Stimulated activated CD8-positive, alpha-beta memory T cell treated with anti-CD3 and anti-CD28 coated beads, Interleukin-2, amount 100 ng/mL, for 48 hours (primary cell): ENCODE data around the gene SNRPD3.
"Not testable (repeated sequence)": the region's sequence is repeated elsewhere in the genome, so short reads cannot be mapped to it uniquely, and the experiment has no call there.

Experiments used
- DNase-seq, 2 donors: peaks; one replicate each; pipeline ENCODE4 v3.0.0-alpha.2; 2020; ENCODE audit warnings: low read depth in 2 of 2

SNRPD3 gene

GRCh38 chr22:24532075-24532474, 23.7 kb upstream of the SNRPD3 start:
- DNase-seq, result no peak

GRCh38 chr22:24535348-24535747, 20.5 kb upstream of the SNRPD3 start:
- DNase-seq, result no peak

DNA sequence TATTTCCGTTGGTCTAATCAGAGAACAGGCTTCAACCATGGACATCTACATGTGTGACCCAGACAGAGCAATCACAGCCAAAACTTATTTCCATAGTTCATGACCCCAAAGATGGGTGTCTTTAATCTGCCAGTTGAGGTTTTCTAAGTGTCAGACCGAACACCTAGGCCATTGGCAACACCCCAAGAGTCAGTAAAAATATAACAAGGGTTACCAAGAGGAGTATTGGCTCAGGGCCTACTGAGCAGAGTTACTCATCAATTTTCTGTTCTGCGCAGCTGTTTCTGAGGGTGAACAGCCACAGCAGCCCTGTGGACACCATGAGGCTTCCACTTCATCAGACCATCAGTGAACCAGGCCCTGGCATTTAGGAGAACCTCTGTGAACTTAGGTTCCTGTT, 19.7 kb upstream of the SNRPD3 start:
- DNase-seq, result no peak

DNA sequence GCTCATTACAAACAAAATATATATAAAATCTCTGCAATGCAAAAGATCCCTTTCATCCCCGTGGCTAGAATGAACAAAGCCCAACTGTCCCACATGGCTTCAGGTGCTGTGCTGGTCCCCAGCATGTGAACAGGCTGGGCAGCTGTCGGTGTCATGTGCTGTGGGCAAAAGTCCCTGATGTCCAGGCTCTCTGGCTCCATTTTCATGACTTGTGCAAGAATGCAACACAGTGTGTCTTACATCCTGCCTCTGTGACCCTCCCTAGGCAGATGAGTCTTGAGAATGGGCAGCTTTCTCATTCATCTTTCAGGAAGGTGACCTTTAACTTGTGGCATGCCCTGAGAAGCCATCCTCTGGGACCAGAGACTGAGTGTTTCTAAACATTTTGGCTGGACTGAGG, 15.3 kb upstream of the SNRPD3 start:
- DNase-seq, result no peak

- no peak for DNase-seq
These were observed 13.9 kb upstream of the SNRPD3 start for GRCh38 chr22:24541681-24542515.

- DNase-seq, result no peak
These were observed 13.2 kb upstream of the SNRPD3 start for GRCh38 chr22:24542641-24543040.

GRCh38 chr22:24543185-24543601, 12.6 kb upstream of the SNRPD3 start:
- DNase-seq, result no peak

DNA sequence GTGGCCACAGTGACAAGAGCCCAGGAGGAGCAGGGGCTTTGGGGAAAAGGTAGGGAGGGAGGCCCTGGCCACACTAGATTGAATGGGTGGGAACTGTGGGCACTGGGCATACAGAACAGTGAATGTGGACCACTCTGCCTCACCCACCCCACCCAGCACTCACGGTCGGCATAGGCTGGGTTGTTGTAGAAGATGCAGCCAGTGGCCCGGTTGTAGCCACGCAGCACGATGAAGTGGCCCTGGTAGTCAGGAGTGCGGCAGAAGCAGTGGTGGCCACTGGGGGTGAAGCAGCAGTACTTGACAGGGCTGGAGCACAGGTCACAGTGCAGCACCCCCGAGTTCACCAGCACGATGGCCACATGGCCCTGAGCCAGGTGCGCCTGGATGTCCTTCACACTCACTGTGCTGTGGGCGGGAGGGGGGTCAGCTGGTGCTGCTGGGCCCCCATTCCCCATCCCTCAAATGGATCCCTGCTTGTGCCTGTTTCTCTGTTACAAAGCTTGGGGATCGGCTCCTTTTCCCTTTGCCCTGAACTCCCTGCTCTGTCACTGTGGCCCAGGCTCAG, 12.0 kb upstream of the SNRPD3 start:
- DNase-seq, result no peak

- DNase-seq, result no peak
These were observed 7.0 kb upstream of the SNRPD3 start for GRCh38 chr22:24548812-24549211.

- no peak for DNase-seq
These were observed 5.5 kb upstream of the SNRPD3 start for GRCh38 chr22:24550028-24550901.

- no peak for DNase-seq
These were observed 4.8 kb upstream of the SNRPD3 start for GRCh38 chr22:24550902-24551435.

DNA sequence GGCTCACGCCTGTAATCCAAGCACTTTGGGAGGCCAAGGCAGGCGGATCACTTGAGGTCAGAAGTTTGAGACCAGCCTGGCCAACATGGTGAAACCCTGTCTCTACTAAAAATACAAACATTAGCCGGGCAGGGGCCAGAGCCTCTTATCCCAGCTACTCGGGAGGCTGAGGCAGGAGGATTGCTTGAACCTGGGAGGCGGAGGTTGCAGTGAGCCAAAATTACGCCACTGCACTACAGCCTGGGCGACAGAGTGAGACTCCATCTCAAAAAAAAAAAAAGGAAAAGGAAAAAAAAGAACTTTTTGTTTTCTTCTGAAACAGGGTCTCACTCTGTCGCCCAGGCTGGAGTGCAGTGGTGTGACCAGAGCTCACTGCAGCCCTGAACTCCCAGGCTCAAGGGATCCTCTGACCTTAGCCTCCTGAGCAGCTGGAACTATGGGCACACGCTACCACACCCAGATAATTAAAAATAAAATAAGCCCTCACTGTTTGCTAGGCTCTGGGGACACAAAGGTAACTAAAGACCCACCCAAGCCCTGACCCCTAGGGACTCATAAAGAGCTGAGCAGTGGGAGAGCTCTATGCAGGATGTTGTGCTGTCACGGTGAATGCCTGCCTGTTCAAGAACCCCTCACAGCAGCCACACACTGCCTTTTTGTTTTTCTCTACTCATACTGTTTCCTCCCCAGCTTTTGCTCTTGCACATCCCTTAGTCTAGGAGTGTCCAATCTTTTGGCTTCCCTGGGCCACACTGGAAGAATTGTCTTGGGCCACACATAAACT, 3.1 kb upstream of the SNRPD3 start:
- DNase-seq, result not testable (repeated sequence)

DNA sequence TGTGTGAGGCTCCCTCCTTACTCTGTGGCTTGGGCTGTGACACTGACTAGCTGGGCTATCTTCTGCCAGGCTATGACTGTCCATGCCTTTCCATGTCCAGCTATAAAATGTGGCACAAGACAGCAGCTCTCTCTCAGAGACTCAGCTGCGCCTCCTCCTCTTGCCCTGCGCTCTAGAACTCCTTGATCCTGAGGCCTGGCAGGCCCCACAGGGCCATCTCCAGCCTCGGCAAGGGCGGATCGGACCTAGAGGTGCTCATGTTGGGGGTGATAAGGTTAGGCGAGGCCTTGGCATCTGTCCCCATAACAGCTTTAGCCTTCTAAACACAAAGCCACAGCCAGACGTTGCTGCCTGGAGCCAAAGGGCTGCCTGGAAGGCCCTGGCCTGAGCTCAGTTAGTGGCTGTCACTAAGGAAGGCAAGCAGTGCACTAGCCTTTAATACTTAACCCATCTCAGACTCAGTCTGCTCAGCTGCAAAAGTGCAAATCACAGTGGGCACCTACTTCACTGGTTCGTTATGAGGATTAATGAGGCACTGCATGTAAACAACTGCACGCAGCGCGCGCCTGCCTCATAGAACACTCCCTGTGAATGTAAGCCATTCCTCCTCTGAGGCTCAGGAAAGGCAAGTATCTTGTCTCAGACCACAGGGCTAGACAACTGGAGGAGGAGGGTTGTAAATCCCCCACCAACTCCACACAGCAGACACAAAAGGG, 2.0 kb upstream of the SNRPD3 start:
- no peak for DNase-seq

- peak in 1 of 2 donors; percentile 5 for DNase-seq
These were observed 1.3 kb upstream of the SNRPD3 start, which contains the start of gene GUCD1 for GRCh38 chr22:24554313-24555164. Gene GUCD1, minus strand, starts transcription at chr22:24555138. Its CDS starts 147 bp downstream, at chr22:24554991.

DNA sequence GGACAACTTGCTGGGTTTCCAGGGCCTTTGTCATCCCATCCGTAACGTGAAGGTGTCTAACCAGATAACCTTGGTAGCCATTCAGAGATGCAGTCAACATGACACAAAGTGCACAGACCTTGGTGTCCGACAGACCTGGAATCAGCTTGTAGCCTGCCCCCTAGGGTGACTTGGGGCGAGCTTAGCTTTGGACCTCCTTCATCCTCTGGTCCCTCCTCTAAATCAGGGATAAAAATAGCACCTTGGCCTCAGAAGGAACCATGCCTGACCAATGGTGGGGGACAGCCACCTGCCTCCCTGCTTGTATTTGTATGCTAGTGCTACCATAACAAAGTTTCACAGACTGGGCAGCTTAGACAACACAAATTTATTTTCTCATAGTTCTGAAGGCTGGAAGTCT, 3.7 kb downstream of the SNRPD3 start:
- DNase-seq, result no peak

GRCh38 chr22:24563246-24563645, 7.4 kb downstream of the SNRPD3 start:
- DNase-seq, result no peak

GRCh38 chr22:24564376-24565058, 8.7 kb downstream of the SNRPD3 start:
- no peak for DNase-seq

DNA sequence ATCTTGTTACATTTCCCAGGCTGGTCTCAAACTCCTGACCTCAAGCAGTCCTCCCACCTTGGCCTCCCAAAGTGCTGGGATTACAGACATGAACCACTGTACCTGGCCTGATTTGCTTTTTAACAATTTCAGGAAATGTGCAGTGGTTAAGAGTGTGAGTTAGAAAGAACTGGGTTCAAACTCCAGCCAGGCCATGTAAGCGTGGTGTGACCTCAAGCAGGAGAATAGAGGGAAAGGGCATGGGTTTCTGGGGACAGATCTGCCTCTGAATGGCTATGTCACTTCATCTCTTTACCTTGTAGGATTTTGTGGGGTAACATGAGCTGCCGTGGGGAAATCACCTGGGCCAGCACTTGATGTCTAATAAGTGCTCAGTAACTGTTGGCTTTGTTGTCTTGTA, 9.3 kb downstream of the SNRPD3 start:
- DNase-seq, result no peak

- no peak for DNase-seq
These were observed 11.2 kb downstream of the SNRPD3 start for GRCh38 chr22:24566899-24567511.
